ENCODE measurements around the gene KCNJ6.

DNA sequence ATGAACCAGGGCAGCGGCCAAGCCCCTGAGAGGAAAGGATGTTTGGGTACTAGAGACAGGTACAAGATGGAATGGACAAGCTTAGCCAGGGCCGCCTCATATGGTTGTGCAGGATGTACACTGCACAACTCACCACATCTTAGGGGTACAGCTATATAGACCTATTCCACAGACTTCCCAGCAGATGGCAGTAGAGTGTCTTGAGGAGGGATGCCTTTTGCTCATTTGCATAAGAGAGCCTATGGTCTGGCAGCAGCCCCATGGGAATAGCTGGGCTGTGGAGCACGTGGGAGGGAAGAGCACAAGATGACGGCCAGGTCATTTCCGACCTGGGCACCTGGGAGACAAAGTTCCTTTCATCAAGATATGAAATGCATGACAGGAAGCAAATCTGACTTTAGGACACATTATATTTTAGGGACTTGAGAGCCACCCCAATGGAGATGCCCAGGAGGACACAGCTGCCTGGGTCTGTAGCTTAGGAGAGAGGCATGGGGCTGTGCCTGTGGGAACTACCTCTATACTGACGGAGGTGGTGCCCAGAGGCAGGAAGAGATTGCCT, 215.5 kb downstream of the KCNJ6 start:
- TF ChIP-seq POLR2AphosphoS5 (IDR thresholded peaks at IDR 0.05; ENCODE audit: insufficient read depth in 1 of 2, low read depth in 1 of 2), result no peak
- TF ChIP-seq CTCF (IDR thresholded peaks at IDR 0.05), result no peak
